Measurements from ENCODE around the gene DNM3. TPM values are rescaled to one million over a fixed set of nuclear protein-coding genes. Genes with fewer than 3 reads are reported as not detected.

DNM3 gene
- total RNA-seq, 1 experiment from 2014 or later, result 2.7 TPM

GRCh38 chr1:172321451-172321850, 480.2 kb downstream of the DNM3 start:
- H3T11ph ChIP-seq (ENCODE audit: low read length), result no peak overlapping the region
- Mint-ChIP-seq H3K9me3 (peaks cover 2 to 3% of the 10 kb centered on the region in 2 experiments; a peak in 1 of 5 replicates), H3K4me3 (no peak overlapping the region), H3K36me3 (ENCODE audit: insufficient read depth in 1 of 3, low read depth in 3 of 3) (peaks cover 0 to 2% (median 0%) of the 10 kb centered on the region in 3 experiments; a peak in 2 of 7 replicates), H3K4me1 (no peaks in the 10 kb centered on the region), H3K27ac (no peak overlapping the region), H3K27me3 (ENCODE audit: low read depth) (no peaks in the 10 kb centered on the region)
- no peak overlapping the region for H2BK12ac ChIP-seq (ENCODE audit: insufficient read length, low read depth, low read length)
- no peaks in the 10 kb centered on the region for H4K20me1 ChIP-seq (ENCODE audit: control insufficient read depth, insufficient read depth, insufficient read length)
- no peaks in the 10 kb centered on the region for H3K79me2 ChIP-seq (ENCODE audit: insufficient read depth, low read length)
- no peaks in the 10 kb centered on the region for H3K27me3 ChIP-seq (ENCODE audit: insufficient read depth, low read length)
- H2BK5ac ChIP-seq (ENCODE audit: insufficient read length, low read length), result no peak overlapping the region
- H2BK15ac ChIP-seq (ENCODE audit: low read depth, low read length), result no peak overlapping the region
- H3K23ac ChIP-seq (ENCODE audit: insufficient read length, low read depth, low read length), result no peak overlapping the region
- H3K4me1 ChIP-seq (ENCODE audit: insufficient read depth, low read length), result no peaks in the 10 kb centered on the region
- no peak for DNase-seq
- H2AK5ac ChIP-seq (ENCODE audit: insufficient read length, low read length), result no peak overlapping the region
- H3K56ac ChIP-seq (ENCODE audit: insufficient read length, low read depth, low read length), result no peak overlapping the region
- no peak overlapping the region for H4K5ac ChIP-seq (ENCODE audit: insufficient read length, low read depth, low read length)
- no peak for TF ChIP-seq CTCF (conservative IDR thresholded peaks at IDR 0.05)
- no peak overlapping the region for H2BK120ac ChIP-seq (ENCODE audit: low read depth, low read length, poor library complexity, severe bottlenecking)
- H3K27ac ChIP-seq (ENCODE audit: insufficient read length, low read depth, low read length), result no peak overlapping the region
- no peak overlapping the region for H3K18ac ChIP-seq (ENCODE audit: insufficient read length, low read depth, low read length)
- H3K4me2 ChIP-seq (ENCODE audit: insufficient read depth, insufficient read length, low read length), result no peak overlapping the region
- H4K91ac ChIP-seq (ENCODE audit: insufficient read length, low read depth, low read length), result no peak overlapping the region
- H3K14ac ChIP-seq (ENCODE audit: insufficient read depth, low read length), result no peak overlapping the region
- no peak overlapping the region for H3K4ac ChIP-seq (ENCODE audit: low read depth, low read length)
- H3K23me2 ChIP-seq (ENCODE audit: insufficient read length, low read depth, low read length, poor library complexity, severe bottlenecking), result no peaks in the 10 kb centered on the region
- H2BK20ac ChIP-seq (ENCODE audit: low read depth, low read length, poor library complexity, severe bottlenecking), result no peak overlapping the region
- H3K9ac ChIP-seq (ENCODE audit: extremely low read depth, insufficient read length, low read length), result no peak overlapping the region
- H3K9me3 ChIP-seq (ENCODE audit: control insufficient read depth, low read depth, low read length), result no peaks in the 10 kb centered on the region
- no peaks in the 10 kb centered on the region for H3K79me1 ChIP-seq (ENCODE audit: insufficient read depth, low read depth, low read length, poor library complexity, severe bottlenecking)
- no peak overlapping the region for H2AFZ ChIP-seq (ENCODE audit: low read length)
- no peak overlapping the region for H4K8ac ChIP-seq (replicated peaks; ENCODE audit: insufficient read length, low read depth, low read length)
- no CpG with 5 or more reads among the region's 4 CpGs for WGBS (ENCODE audit: extremely low coverage, insufficient read length, low lambda C conversion rate)
